NB4 (cell line): ENCODE data around the gene DMAC2.
"Not testable (repeated sequence)": the region's sequence is repeated elsewhere in the genome, so short reads cannot be mapped to it uniquely, and the experiment has no call there.

Source experiments
- MYC ChIP-seq: IDR thresholded peaks from 2 replicates; pipeline ENCODE4 v1.6.1; 2011; ENCODE audit warnings: low read depth, low read length
- TF ChIP-seq, protein P1 (sequence below): IDR thresholded peaks from one replicate; pipeline ENCODE4 v1.5.1; 2012; ENCODE audit warnings: low read depth, low read length
- TF ChIP-seq, protein P2 (sequence below): IDR thresholded peaks from 2 replicates; pipeline ENCODE4 v1.6.1; 2011; ENCODE audit warnings: low read depth, low read length

DNA sequence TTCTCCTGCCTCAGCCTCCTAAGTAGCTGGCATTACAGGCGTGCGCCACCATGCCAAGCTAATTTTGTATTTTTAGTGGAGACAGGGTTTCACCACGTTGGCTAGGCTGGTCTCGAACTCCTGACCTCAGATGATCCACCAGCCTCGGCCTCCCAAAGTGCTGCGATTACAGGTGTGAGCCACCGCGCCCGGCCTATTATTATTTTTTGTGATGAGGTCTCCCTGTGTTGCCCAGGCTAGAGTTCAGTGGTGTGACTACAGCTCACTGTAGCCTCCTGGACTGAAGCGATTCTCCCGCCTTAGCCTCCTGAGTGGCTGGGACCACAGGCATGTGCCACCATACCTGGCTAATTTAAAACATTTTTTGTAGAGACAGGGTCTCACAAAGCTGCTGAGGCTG lies 4.3 kb downstream of the DMAC2 start:
- TF ChIP-seq, protein P1, sequence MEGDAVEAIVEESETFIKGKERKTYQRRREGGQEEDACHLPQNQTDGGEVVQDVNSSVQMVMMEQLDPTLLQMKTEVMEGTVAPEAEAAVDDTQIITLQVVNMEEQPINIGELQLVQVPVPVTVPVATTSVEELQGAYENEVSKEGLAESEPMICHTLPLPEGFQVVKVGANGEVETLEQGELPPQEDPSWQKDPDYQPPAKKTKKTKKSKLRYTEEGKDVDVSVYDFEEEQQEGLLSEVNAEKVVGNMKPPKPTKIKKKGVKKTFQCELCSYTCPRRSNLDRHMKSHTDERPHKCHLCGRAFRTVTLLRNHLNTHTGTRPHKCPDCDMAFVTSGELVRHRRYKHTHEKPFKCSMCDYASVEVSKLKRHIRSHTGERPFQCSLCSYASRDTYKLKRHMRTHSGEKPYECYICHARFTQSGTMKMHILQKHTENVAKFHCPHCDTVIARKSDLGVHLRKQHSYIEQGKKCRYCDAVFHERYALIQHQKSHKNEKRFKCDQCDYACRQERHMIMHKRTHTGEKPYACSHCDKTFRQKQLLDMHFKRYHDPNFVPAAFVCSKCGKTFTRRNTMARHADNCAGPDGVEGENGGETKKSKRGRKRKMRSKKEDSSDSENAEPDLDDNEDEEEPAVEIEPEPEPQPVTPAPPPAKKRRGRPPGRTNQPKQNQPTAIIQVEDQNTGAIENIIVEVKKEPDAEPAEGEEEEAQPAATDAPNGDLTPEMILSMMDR: not testable (repeated sequence)
- TF ChIP-seq MYC: not testable (repeated sequence)
- TF ChIP-seq, protein P2, sequence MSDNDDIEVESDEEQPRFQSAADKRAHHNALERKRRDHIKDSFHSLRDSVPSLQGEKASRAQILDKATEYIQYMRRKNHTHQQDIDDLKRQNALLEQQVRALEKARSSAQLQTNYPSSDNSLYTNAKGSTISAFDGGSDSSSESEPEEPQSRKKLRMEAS: not testable (repeated sequence)
